ENCODE measurements around the gene BBC3.

Gene BBC3

DNA sequence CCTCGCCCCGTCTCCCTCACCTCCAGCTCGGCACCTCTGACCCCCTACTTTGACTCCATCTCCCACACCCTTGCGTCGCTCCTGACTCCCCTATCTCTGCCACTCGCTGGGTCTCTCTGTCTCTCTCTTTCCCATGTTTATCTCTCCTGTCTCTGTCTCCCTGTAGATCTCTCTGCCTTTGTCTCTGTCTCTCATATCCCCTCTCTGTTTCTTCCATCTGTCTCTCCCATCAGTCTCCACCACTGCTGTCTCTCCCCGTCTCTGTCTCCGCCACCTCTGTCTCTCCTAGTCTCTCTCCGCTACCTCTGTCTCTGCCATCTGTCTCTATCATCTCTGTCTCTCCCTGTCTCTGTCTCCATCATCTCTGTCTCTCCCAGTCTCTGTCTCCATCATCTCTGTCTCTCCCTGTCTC lies 12.4 kb upstream of the BBC3 start:
- no peaks in the 10 kb centered on the region for H3K9me3 Mint-ChIP-seq
- peak overlapping the region; percentile 98 for H3K27ac Mint-ChIP-seq
- H3K36me3 Mint-ChIP-seq = peaks cover 2% of the 10 kb centered on the region
- no peaks in the 10 kb centered on the region for H3K27me3 Mint-ChIP-seq
- H3K4me1 Mint-ChIP-seq = peaks cover 27% of the 10 kb centered on the region
- peak overlapping the region; percentile 93 for H3K4me3 Mint-ChIP-seq

DNA sequence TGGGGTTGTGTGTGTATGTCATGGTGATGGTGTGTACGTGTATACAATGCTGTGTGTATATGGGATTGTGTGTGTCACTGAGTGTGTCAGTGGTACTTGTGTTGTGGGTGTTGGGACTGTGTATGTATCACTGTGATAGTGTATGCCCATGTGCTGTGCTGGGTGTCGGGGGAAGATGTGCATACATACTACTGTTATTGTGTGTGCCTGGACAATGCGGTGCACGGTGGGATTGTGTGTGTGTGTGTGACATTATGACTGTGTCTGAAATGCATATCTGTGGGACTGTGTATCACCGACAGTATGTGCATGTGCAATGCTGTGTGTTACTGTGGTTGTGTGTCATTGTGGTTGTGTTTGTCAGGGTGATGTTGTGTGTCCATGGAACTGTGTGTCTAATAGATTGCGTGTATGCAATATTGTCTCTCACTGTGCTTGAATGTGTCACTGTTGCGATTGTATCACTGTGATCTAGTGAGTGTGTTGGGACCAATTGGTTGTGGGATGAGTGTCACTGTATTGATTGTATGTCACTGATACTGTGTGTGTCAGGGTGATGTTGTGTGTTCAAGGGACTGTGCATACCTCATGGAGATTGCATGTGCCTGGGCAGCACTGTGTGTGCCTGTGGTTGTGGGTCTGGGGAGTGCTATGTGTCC lies 11.0 kb upstream of the BBC3 start:
- Mint-ChIP-seq H3K27ac (no peak overlapping the region), H3K36me3 (peaks cover 2% of the 10 kb centered on the region), H3K9me3 (no peaks in the 10 kb centered on the region)

DNA sequence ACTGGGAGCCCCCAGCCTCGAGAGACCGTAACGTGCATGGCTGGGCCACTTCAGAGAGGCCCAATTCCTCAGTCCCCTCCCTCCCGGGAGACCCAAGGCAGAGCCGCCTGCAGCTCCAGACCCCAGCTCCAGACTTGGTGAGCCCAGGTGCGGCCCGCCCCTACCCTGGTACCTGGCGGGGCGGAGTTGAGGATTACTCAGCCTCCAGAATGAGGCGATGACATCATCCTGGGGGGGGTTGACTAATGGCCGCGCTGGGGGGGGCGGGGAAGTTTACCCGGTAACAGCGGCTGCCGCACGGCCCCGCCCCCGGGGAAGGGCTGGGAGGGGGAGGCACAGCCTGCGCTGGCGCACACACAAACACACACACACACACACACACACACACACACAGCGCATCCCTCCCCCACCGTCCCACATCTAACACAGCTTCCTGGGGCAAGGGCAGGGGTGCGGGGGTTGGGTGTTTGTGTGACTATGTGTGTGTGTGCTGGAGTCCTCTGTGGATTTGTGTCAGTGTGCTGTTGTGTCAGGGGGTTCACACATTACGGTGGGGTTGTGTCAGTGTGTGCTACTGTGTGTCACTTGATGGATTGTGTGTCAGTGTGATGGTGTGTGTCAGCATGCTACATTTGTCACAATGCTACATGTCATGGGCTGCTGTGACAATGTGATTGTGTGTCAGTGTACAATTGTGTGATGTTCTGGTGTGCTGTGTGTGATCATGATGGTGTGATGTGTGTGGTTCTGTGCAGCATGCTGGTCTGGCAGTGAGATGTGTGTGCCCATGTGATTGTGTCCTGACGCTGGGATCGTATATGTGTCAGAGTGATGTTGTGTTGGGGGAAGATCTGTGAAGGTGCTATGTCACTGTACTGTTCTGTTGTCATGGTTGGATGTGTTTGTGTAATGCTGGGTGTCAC lies 10.3 kb upstream of the BBC3 start:
- H3K36me3 Mint-ChIP-seq = peaks cover 2% of the 10 kb centered on the region
- no peaks in the 10 kb centered on the region for H3K9me3 Mint-ChIP-seq
- peaks cover 22% of the 10 kb centered on the region for H3K4me1 Mint-ChIP-seq
- no peak overlapping the region for H3K27ac Mint-ChIP-seq
- H3K27me3 Mint-ChIP-seq = no peaks in the 10 kb centered on the region
- peak overlapping the region; percentile 27 for H3K4me3 Mint-ChIP-seq

More for the DNA sequence above, 11.0 kb upstream of the BBC3 start:
- Mint-ChIP-seq H3K4me3 (no peak overlapping the region), H3K4me1 (peaks cover 22% of the 10 kb centered on the region), H3K27me3 (no peaks in the 10 kb centered on the region)

DNA sequence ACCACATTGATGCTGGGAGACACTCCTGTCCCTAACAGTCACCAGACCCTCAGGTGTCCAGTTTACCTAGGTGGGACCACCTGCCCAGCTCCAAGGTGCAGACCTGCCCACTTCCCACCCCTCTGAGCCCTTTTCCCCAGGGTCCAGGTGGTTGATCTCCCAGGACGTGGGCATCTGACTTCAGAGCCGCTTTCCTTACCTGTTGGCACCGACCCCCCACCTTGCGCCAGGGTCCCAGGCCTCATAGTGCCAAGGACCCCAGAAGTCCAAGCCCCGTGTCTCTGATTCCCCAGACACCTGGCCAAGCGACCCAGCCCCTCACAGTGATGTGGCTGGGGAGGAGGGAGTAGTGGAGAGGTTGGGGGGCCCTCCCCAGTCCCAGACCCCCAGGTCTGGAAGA lies 9.6 kb upstream of the BBC3 start:
- peak overlapping the region; percentile 27 for H3K4me3 Mint-ChIP-seq
- H3K9me3 Mint-ChIP-seq = no peaks in the 10 kb centered on the region
- no peak overlapping the region for H3K27ac Mint-ChIP-seq
- H3K27me3 Mint-ChIP-seq = no peaks in the 10 kb centered on the region
- peaks cover 22% of the 10 kb centered on the region for H3K4me1 Mint-ChIP-seq
- peaks cover 2% of the 10 kb centered on the region for H3K36me3 Mint-ChIP-seq

DNA sequence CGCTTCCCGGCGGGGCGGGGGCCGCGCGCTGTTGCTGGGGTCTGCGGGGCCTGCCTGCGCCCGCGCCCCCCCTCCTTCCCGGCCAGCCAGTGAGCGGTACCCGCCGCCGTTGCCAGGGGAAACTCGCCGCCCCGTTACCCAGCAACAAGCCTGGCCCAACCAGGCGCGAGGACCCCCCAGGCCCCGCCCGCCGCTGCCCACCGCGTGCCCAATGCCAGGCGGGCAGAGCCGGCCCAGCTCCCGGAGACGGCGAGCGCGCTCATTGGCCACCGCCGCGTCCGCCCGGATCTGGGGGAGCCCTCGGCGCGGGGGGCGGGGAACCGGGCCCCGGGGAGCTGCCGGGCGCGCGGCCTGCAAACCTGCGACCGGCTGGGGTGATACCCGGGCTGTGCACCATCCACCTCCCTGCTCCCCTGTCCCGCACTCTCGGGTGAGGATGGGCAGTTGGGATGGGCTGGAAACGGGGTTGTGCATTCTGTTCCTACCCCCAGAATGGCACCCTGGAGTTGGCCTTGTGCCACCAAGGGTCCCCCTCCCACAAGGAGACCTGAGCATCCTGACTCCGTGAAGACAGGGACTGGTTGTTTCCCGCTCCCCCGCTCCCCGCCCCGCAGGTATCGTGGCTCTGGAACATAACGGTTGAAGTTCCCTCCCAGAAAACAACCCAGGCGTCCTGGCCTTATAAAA lies 8.8 kb upstream of the BBC3 start:
- peak overlapping the region; percentile 15 for H3K4me3 Mint-ChIP-seq
- no peaks in the 10 kb centered on the region for H3K27me3 Mint-ChIP-seq
- peaks cover 22% of the 10 kb centered on the region for H3K4me1 Mint-ChIP-seq
- peak overlapping the region; percentile 18 for H3K27ac Mint-ChIP-seq
- H3K9me3 Mint-ChIP-seq = no peaks in the 10 kb centered on the region
- peaks cover 2% of the 10 kb centered on the region for H3K36me3 Mint-ChIP-seq

DNA sequence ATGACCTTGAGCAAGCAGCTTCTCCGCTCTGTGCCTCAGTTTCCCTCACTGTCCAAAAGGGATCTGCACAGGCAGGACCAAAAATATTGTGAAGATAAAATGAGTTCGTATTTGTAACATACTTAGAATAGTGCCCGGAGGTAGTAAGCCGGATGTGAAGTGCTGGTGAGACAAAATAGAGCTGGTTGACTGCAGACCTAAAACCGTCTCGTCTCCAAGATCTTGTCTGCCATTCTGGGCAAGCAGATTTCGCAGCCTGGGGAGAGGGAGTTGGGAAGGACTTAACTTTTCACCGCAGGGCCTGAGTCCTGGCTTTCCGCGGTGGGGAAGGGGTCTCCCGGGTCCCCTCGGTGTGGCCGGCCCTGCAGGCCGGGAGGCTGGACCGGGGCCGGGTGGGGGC lies 8.2 kb upstream of the BBC3 start:
- H3K9me3 Mint-ChIP-seq = no peaks in the 10 kb centered on the region
- H3K27me3 Mint-ChIP-seq = no peaks in the 10 kb centered on the region
- H3K4me1 Mint-ChIP-seq = peaks cover 16% of the 10 kb centered on the region
- H3K4me3 Mint-ChIP-seq = peak overlapping the region; percentile 66
- H3K36me3 Mint-ChIP-seq = peaks cover 2% of the 10 kb centered on the region
- peak overlapping the region; percentile 25 for H3K27ac Mint-ChIP-seq

DNA sequence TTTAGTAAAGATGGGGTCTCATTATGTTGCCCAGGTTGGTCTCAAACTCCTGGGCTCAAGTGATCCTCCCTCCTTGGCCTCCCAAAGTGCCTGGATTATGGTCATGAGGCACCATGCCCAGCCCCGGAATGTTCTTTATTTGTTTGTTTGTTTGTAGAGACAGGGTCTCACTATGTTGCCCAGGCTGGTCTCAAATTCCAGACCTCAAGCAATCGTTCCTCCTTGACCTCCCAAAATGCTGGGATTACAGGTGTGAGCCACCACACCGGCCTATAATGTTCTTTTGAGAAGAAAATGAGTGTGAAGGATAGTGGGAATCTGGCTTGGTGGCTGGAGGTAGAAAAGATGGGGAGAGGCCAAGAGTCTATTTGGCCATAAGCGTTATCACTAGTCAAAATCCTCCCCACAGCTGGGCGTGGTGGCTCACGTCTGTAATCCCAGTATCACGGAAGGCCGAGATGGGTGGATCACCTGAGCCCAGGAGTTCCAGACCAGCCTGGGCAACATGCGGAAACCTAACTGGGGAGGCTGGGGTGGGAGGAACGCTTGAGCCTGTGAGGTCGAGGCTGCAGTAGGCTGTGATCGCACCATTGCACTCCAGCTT lies 5.2 kb upstream of the BBC3 start:
- Mint-ChIP-seq H3K4me3 (no peak overlapping the region), H3K36me3 (no peaks in the 10 kb centered on the region), H3K27ac (peak overlapping the region; percentile 68), H3K27me3 (no peaks in the 10 kb centered on the region), H3K4me1 (peaks cover 33% of the 10 kb centered on the region), H3K9me3 (no peaks in the 10 kb centered on the region)

DNA sequence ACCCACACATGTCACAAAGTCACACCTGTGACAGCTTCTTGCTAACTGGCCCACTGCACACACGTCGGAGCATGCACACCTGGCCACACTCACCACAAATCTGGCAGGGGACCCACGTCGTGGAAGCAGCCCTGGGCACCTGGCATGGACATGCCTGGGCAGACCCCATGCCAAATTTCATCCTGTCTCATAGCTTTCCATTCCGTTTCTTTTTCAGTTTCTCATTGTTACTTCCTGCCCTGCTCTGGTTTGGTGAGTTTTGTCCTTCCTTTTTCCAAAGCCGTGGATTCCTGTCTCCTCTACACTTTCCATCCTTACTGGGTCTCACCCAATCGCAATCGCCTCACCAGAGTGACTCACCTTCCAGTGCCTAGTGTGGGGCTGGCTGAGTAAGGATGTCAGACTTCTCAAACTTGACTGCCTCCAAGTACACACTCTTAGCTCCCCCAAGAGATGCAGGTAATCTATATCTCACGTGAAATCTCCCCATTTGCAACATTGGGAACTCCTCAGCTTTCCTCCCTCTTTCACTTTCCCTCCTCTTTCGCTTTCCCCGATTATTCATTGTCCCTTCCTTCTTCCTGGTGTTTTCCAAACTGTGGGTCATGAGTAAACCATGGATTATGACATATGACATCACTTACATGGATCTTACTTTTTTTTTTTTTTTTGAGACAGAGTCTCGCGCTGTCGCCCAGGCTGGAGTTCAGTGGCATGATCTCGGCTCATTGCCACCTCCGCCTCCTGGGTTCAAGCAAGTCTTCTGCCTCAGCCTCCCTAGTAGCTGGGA lies 1.6 kb upstream of the BBC3 start:
- peaks cover 20% of the 10 kb centered on the region for H3K4me1 Mint-ChIP-seq
- peak overlapping the region; percentile 33 for H3K27ac Mint-ChIP-seq
- H3K36me3 Mint-ChIP-seq = no peaks in the 10 kb centered on the region
- no peaks in the 10 kb centered on the region for H3K9me3 Mint-ChIP-seq
- peak overlapping the region; percentile 57 for H3K4me3 Mint-ChIP-seq
- no peaks in the 10 kb centered on the region for H3K27me3 Mint-ChIP-seq

DNA sequence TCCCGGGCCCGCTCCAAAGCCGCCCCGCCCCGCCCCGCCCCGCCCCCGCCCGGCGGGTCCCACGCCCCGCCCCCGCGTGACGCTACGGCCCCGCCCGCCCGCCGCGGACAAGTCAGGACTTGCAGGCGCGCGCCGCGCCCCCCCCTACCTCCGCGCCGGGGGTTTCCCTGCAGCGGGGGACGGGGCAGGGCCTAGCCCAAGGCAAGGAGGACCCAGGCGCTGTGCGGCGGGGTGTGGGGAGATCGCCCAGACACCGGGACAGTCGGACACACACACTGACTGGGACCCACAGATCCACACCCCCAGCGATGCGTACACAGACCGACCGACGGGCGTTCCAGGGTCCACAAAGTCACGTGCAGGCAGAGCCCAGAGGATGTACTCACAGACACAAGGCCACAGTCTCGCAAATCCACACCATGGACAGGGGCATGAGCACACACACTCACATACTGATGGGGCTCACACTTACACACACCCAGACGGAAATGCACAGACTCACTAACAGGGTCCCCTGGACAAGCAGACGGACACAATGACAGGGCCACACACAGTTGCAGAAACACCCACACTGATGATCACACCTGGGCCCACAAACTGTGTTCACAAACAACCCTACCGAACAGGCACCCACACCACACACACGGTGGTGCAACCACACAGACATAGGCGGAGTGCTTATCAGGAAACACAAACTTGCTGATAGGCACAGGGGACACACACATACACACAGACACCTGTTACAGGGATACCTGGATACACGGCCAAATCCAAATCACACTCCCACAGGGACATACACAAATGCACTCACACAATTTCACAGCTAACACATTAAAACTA lies 436 bp upstream of the BBC3 start:
- peak overlapping the region; percentile 57 for H3K4me3 Mint-ChIP-seq
- H3K27me3 Mint-ChIP-seq = no peaks in the 10 kb centered on the region
- H3K9me3 Mint-ChIP-seq = no peaks in the 10 kb centered on the region
- peaks cover 27% of the 10 kb centered on the region for H3K4me1 Mint-ChIP-seq
- peak overlapping the region; percentile 73 for H3K27ac Mint-ChIP-seq
- H3K36me3 Mint-ChIP-seq = no peaks in the 10 kb centered on the region

DNA sequence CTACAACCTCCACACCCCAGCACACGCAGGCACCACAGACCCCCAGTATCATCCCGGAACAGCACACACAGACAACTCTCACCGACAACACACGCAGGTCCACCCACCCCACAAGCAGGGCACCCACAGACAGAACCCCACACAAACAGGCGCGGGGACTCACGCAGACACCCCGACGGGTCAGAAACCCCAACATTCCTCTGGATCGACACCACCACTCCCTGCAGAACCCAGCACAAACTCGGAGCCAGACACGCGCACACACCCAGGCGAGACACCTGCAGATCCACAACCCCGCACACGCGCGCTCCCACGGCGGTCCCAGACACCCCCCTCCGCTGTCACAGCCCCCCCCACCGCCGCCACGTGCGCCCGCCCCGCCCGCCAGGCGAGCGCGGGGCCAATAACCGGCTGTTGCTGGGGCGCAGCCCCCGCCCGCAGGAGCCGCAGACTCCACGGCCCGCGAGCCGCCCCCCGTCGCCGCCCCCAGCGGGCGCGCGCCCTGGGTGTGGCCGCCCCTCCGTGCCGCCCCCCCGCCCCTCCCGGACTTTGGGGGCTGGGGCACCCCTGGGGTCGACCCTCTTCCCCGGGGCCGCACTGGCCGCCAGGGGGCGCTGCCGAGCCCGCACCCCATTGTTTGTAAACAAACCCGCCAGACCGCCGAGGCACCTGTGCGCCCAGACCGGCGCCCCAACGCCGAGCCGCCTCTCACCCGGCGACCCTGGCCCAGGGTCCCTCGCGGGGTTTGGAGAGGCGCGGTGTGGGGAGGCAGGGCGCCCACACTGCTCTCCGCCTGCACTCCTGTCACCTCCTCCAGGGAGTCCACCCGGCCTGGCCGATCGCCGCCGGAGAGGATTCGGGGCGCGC lies 712 bp downstream of the BBC3 start:
- H3K4me1 Mint-ChIP-seq = peaks cover 33% of the 10 kb centered on the region
- H3K4me3 Mint-ChIP-seq = no peak overlapping the region
- H3K36me3 Mint-ChIP-seq = no peaks in the 10 kb centered on the region
- H3K27me3 Mint-ChIP-seq = no peaks in the 10 kb centered on the region
- H3K27ac Mint-ChIP-seq = no peak overlapping the region
- no peaks in the 10 kb centered on the region for H3K9me3 Mint-ChIP-seq

DNA sequence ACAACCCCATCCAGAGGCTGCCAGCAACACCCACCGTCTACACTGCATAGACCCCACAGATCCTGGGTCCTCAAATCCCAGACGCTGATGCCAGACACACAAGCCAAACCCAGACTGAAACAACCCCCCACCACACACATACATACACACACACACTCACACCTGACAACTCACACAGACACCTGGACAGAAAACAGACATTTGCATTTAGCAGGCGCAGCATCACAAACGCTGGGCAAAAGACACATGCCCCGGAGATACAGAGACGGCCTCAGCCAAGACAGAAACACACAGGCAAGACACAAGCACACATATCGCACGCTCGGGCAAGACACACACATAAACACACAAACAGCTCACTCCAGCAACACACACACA lies 1.3 kb downstream of the BBC3 start:
- Mint-ChIP-seq H3K27me3 (no peaks in the 10 kb centered on the region), H3K27ac (no peak overlapping the region), H3K9me3 (no peaks in the 10 kb centered on the region), H3K4me1 (peaks cover 33% of the 10 kb centered on the region), H3K36me3 (no peaks in the 10 kb centered on the region), H3K4me3 (no peak overlapping the region)

DNA sequence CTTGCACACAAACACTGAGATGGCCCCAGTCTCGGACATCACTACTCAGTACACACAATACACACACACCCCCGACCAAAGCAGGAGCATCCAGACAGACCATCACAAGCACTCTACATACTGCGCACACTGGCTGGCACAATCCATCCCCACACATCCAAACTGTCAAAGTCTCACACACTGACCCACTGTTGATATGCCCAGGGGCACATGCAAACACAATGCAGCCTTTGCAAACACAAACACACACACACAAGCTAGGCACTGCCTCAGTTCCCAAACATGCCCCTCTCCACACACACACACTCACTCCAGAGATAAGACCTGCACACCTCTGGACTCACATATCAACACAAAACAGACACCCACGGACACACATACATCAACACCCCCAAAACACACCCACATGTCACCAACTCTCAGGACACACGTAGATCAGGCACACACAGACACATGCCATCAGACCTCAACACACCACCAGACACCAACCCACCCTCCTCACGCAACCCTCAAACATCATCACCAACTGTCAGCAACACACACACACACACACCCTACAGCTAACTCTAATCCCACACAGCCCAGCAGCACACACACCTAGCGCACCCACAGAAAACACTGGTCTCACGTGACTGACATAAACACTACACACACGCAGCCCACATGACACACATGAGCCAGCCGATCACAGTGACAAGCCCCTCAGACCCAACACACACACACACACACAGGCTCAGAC lies 1.9 kb downstream of the BBC3 start:
- H3K4me3 Mint-ChIP-seq = no peak overlapping the region
- H3K9me3 Mint-ChIP-seq = no peaks in the 10 kb centered on the region
- H3K27ac Mint-ChIP-seq = no peak overlapping the region
- H3K4me1 Mint-ChIP-seq = peaks cover 33% of the 10 kb centered on the region
- H3K27me3 Mint-ChIP-seq = no peaks in the 10 kb centered on the region
- no peaks in the 10 kb centered on the region for H3K36me3 Mint-ChIP-seq
